HG02610 (cell line): ENCODE measurements around the gene COPB2.

Source experiments
- ATAC-seq: cut with Tn5 transposase; IDR thresholded peaks from one replicate; pipeline ENCODE4 v1.9.1; 2021; ENCODE audit warnings: mild to moderate bottlenecking, moderate library complexity; ENCODE audit not compliant: unreplicated experiment

Gene COPB2

DNA sequence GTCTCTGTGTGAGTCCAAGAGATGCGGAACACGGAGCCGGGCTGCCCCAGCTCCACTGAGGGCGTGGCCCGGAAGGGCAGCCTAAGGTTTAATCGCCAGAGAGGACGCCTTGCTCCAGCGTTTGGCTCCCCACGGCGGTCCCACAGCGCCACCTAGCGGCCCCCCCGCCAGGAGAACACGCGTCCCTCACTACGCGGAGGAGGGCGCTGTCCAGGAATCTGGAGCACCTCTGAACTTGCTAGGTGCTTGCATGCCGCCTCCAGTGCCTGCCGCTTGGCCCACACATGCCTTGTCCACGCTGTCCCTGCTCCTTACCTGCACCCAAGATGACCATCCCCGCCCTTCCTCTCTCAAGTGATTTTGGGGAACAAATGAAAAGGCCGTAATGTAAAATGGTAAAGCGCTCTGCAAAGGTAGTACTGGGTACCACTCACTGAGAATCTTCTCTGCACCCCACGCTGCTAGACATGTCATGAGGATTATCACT, 60.0 kb downstream of the COPB2 start:
- ATAC-seq: peak; percentile 94

DNA sequence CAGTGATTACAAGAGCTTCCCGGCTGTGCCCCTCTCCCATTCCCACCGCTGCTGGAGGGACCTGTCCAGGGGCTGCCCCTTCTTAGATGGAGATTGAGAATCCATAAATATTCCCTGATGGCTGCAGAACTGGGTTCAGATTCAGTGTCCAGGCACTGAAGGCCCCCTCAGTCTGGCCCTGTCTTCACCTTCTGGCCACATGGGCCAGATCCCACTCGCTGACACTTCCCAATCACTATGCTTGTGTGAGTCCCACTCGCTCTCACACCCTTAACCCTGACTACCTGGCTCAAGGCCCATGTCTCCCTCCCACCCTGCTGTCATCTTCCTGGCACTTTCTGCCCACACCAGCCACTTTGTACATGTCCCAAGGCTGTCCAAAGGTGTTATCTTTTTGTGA, 61.1 kb downstream of the COPB2 start:
- ATAC-seq: no peak

DNA sequence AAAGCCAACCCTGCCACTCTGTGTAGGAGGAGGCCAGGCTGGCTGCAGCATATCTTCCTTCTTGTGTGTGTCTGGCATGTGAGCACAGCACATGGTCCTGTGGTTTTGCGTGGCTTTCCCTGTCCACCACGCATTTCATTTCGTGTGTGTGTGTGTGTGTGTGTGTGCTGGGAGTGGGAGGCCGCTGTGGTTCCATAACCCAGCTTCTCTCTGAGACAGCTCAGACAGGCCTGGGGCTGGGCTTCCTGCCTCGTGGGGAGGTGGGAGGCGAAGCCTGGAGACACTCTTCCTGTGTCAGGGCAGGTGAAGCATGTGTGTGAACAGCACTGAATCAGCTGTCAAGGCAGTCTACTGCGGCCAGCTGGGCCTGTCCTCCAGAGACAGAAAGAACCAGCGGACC, 61.6 kb downstream of the COPB2 start:
- ATAC-seq: no peak

DNA sequence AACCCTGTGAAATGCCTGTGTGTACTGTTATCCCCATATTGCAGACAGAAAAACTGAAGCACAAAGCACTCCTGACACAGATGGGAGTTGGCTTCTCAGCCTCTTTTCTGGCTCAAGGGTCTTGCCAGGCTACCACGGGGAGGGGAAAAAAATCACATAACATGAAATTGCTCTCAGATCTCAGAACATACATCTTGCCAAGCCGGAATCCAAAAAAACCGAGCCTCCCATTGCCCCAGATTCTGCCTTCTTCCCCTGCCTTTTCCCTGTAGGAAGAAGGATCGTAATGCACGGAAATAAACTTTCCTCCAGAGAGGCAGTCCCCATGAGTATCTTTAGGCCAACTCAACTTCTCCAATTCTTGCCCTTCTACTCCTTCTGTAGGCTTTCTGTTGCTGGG, 62.2 kb downstream of the COPB2 start:
- ATAC-seq: no peak

DNA sequence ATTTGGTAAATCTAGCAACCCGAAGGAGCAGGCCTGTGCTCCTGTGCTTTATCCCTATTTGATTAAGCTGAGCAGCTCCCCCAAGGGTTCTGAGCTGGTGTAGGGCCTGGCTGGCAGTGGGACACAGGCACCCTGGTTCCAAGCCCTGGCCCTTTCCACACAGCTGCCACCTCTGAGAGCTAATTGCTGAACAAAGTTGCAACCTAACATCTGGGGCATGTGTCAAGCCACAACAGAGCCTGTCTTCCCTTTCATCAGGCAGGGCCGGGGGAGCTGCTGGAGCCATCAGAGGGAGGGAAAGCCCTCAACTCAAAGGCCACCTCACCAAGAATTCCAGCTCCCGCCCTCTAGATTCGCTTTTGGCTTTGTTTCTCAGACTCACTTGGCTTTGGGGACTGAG, 62.7 kb downstream of the COPB2 start:
- ATAC-seq: no peak

DNA sequence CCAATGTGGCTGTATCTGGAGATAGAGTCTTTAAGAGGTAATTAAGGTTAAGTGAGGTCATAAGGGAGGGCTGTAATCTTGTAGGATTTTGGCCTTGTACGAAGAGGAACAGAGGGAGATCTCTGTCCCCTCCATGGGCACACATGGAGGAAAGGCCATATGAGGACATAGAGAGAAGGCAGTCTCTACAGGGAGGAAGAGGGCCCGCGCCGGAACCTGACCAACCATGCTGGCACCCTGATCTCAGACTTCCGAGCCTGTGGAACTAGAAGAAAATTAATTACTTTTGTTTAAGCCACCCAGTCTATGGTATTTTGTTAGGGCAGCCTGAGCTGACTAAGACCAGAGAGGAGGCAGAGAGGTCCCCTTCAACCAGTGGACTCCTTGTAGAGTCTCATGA, 63.3 kb downstream of the COPB2 start:
- no peak for ATAC-seq

DNA sequence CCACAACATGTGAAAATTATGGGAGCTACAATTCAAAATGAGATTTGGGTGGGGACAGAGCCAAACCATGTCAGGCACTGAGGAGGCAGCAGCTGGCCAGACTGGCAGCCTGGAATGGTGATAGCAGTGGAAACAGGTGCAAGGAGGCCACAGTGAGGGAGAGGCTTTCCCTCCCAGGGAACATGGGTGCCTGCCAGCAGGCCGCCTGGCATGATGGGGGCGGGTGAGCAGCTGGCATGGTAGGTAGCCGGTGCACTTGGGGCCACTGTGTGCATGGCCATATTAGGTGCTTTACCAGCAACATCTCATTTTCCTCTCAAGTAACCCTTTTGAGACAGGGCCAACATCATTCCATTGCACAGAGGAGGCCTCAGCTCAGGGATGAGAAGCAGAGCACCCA, 63.9 kb downstream of the COPB2 start:
- ATAC-seq: no peak

DNA sequence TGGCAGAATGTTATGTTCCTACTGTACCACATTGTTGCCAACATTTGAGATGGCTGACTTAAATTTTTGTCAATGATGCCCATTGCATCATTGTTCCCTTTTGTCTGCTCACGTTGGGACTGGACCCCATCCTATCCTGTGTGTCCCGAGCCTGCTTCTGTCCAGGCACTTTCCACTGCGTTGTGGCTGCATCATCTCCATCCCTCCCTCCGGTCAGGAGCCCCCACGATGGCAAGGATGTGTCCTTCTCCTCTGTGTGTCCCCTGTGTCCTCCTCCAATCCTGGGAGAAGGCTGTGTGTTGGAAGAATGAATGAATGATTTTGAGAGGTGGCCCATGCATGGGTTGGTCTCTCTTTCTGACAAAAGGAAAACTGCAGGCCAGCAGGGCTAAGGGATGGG, 65.0 kb downstream of the COPB2 start:
- ATAC-seq: no peak

DNA sequence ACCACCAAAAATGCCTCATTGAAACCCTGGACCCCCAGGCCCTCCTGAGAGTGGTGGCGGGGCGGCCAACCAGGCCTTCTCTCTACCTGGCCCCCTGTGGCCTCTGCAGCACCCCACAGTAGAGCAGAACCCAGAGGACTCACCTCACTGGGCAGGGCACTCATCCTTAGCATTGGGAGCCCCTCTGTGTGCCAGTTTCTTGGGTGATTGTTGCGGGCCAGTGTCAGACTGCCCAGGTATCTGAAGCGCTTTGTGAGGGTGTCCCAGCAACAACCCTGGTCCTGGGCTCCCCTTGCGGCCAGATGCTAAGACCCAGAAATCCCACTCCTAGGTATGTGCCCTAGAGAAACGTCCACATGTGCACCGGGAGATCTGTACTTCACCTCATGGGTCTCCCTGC, 66.3 kb downstream of the COPB2 start:
- no peak for ATAC-seq

DNA sequence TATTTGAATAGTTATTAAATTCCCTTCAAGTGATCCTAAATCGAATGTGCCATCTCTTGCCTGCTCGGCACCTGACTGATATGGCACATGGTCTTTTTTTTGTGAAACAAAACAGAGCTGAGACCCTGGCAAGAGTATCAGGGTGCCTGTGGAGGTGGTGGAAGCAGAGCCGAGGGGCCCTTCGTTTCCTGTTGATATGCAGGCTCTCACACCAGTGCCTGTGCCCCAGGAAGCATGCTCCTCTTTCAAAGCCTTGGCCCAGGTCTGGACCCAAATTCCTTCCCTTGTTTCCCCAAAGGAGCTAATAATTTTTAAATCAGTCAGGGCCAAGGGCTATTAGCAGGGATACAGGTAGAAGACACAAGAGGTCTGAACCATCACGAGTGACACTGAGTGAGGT, 67.1 kb downstream of the COPB2 start:
- no peak for ATAC-seq

DNA sequence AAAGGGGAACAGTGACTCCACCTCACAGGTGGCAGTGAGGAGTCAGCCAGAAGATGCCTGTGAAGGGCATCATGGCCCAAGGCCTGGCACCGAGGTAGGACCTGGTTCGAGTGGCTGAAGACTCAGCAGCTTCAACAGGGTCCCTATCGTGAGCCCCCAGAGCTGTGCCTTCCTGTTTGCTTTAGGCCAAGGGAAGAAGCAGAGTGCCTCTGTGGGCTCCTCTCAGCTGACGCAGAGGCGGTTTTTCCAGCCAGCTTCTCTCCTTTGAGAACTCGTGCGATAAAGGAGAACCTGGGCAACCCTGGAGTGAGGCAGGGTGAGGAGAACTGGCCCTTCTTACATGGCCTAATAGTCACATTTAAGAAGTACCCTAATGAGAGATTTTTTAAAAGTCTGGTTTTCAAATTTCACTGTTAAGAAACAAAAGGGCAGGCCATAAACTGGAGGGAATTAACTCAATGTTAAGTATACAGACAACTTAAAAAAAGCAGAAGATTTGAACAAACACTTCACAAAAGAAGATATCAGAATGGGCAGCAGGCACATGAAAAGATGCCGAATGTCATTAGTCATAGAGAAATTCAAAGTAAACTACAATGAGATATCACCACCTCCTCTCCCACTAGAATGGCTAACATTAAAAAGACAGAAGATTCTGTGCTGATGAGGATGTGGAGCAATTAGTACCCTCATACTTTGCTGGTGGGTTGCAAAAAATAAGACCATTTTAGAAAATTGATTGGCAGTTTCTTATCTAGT, 68.7 kb downstream of the COPB2 start:
- no peak for ATAC-seq

DNA sequence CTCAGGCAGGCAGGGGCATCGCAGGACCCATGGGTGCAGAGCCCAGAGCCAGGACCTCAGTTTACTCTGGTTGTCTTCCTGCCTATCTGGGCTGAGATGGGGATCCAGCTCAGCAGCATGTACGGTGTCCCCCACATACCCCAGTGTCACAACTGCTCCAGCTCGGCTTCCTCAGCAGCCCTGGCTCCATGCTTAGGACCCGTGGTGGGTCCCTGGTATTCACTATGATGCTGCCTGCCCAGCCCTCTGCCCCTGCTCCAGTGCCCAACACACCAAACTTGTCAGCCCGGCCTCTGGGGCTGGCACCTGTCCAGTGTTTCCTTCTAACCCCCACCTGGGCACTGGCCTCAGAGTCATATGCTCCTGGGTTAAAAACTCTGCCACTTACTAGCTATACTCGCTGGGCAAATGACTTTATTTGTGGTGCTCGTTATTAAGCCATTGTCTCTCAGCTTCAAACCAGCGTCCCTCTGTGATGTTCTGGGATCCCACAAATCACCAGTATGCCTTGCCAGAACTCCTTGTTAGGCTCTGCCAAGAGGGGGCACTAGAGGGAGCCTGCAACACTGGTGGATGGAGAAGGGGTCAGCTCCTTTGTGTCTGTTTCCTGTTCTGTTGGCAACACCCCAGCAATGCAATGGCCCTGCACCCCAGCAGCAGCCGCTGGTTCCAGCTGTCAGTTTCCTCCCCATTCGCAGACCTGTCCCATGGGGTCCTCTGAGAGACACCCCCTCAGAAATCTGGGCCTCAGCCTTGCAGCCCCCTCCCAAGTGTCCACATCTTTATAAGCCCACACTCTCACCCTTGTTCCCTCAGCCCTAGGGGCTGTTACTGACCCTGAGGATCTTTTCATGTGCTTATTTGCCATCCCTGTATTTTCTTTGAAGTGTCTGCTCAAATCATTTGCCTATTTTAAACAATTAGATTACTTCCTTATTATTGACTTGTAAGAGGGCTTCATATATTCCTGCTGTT, 69.7 kb downstream of the COPB2 start:
- ATAC-seq: no peak

DNA sequence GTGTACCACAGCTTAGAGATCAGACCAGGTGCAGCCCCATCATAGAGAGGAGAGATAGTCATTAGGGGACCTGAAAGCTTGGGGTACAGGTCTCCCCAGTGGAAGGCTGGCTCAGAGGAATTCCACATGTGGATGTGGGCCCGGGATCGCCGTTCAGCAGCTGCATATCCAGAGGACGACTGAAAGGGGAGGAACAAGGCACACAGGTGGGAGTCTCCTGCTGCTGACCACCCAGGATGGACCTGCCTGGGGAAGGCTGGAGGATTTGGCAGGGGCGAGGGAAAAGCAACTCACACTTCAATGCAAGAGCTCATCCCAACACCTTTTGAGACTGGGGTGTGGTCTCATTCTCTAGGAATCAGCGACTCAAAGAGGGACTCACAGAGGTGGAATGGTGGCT, 70.6 kb downstream of the COPB2 start:
- ATAC-seq: no peak

DNA sequence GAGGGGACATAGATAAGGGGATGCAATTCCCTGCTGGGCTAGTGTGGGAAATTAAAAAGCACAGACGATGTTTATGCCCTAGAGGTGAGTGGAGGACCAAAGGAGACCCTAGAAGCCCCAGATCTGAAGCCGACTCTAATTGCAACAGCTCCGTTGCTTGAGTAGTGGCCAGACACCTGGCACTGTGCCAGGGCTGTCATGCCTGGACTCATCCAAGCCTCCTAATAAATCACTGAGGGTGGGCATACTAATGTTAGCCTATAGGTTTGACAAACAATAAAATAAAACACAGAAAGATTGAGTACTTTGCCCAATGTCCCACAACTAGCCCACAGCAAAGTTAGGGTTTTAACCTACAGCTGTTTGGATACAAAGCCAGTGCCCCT, 71.0 kb downstream of the COPB2 start:
- ATAC-seq: no peak

DNA sequence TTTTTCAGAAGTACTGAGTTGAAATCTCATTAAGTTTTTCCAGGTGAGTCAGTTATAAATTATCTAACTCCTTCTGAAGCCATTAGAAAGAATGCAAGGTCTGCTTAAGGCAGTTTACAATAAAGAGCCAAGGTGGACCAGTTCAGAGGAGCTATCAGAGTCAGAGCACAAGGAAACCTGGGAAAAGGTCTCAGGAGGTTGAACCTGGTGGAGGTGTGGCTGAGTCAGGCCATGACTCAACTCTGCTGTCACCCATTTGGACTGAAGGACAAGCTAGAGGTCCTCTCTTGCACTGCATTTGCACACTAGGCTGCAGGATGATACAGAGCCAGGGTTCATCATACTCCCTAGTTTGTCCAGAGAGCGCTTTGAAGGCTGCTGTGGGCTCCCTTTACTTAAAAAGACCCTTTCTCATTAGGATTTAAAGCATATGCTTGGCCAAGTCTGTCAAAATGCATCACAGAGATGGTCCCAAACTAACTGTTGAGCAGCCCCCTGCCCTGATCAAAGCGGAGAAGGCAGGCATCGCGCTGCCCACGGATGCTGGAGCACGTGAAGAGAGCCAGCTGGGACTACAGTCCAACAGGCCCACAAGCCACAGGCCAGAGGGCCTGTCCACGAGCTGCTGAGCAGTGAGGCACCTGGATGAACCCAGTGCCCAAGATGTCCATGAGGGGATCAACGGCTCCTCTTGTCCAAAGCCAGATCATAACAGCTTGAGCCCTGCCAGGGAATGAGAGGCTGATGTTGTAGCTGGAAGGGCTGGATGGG, 71.6 kb downstream of the COPB2 start:
- ATAC-seq: no peak

DNA sequence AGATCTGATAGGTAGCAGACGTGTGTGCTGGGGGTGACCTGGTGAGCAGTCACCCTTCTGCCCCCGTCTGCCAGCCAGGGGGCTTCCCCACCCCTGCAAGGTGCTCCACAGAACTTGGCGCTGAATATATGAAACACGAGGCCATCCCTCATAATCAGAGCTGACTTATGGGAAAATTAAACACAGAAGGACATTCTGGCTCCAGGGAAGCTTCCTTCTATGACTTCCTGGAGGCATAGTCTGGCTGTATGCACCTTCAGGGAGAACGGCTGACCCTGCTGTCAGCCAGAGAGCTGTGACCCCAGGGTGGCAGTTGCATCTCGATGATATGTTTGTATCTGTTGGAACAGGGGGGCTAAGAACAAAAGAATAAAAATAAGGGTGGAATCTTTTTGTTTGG, 72.2 kb downstream of the COPB2 start:
- ATAC-seq: no peak

DNA sequence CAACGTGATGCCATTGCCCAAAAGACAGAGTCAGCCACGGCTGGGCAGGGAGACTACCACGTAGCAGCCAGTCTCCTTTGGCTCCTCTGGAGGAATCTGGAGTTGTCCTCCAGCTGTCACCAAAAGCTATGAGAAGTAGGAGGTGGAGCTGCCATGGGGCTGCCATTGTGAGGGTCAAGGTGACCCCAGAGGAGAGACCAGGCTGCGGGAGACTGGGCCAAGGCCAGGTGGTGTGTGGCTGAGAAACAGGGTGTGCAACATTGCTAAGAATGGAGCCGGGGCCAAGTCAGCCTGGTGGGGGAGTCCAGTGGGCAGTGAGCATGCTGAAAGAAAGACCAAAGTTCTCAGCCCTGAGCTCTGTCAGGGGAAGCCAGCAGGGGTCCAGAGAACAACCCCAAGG, 75.5 kb downstream of the COPB2 start:
- ATAC-seq: no peak

DNA sequence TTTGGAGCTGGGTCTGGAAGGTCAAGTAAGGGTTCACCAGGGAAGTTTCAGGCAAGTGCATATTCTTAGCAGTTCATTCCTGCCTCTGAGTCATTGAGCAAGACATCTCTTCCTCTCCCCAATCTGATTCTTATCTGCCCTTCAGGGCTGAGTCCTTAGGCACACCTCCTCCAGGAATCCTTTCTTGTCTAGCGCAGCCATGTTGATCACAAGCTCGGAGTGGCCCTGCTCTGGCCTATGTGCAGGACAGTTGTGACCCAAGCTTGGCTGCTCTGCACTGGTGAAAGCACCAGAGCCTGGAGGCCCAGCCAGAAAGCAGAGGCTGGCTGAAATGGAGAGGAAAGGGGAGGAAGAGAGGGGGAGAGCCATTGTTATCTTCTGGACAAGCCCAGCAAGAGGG, 76.5 kb downstream of the COPB2 start:
- ATAC-seq: no peak

DNA sequence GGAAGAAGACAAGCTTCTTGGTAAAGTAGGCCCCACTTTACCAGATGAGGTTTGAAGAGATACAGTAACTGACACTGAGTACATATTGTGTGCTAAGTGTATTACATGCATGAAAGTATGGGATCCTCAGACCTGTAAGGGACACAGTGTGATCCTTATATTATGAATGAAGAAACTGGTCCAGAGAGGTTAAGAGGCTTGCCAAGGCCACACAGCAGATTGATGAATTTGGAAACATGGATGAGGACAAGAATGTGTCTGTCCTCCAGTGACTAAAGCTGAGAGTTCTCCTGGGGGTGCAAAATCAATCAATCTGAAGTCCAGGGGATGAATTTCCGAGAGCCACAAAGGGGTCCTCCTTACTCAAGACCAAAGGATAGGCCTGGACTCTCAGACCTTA, 77.0 kb downstream of the COPB2 start:
- no peak for ATAC-seq

DNA sequence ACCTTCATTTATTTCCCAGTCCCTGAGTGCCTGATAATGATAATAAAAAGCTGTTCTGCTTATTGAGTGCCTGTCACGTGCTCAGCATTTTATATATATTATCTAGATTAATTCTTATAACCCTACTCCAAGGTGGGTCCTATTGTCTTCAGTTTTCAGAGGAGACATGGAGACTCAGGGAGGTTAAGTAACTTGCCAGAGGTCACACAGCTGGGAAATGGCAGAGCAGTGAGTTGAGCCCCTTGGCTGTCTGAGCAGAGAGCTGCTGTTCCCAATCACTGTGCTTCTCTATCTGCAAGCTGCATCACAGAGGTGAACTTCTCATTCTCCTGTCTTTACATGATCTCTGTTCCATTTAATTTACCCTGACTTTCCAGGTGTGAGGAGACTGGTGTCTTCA, 77.9 kb downstream of the COPB2 start:
- no peak for ATAC-seq

DNA sequence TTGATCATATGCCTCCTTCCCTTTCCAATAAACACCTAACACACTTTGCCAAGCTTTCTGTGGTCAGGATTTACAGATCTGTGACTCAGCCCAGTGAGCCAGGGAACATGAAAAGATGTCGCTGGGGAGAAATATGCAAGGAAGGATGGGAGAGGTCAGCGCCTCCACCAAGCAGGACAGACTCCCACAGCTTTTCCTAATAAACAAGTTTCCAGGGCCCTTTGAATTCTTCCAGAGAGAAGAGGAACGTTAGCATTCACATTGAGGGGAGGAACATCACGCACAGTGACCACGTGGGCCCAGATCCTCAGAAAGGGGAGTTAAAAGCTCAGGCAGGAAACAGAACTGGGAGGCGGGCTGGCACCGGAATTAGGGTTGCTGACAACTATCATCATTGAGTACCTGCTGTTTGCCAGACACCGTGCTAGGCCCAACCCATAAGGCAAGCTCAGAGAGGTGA, 78.9 kb downstream of the COPB2 start:
- no peak for ATAC-seq
